SK-N-SH (cell line): ENCODE data around the gene DGKD. TPM values are rescaled to one million over a fixed set of nuclear protein-coding genes. Genes with fewer than 3 reads are reported as not detected.

Experiments
- CTCF ChIA-PET: fragments of 300-600, 350-600 bp; formaldehyde crosslinking; extraction: SDS; loops from one replicate; lab custom pipeline; 2021; lab: Yijun Ruan, JAX
- POLR2A ChIA-PET: fragments of 350-600 bp; sonication (Branson Sonifier 250); formaldehyde crosslinking; extraction: SDS; loops from one replicate; lab custom pipeline; 2020; ENCODE audit warnings: antibody characterized with exemption, inconsistent platforms; lab: Yijun Ruan, JAX
- DNase-seq: peaks from one replicate; pipeline ENCODE4 v3.0.0; 2012
- H2AFZ ChIP-seq: fragments of 200-600 bp; sonication (generic); 2 replicates; pipeline ENCODE4 v1.8.1; 2016; ENCODE audit warnings: antibody characterized with exemption, mild to moderate bottlenecking, low read depth
- H3F3A ChIP-seq: fragments of 200-600 bp; sonication (generic); replicated peaks from 2 replicates; pipeline ENCODE3; 2016; ENCODE audit warnings: antibody characterized with exemption, mild to moderate bottlenecking; ENCODE audit not compliant: insufficient read depth
- H3K27ac ChIP-seq, 2 experiments: fragments of 200-500 bp in 1 of 2; fragments of 200-600 bp in 1 of 2; sonication (Bioruptor generic) in 1 of 2; sonication (generic), shearing (Covaris generic) in 1 of 2; 2 replicates each; pipeline versions ENCODE4 v1.5.1 to v1.6.1; 2014 to 2016; ENCODE audit warnings: low read depth in 2 of 2, inconsistent platforms in 1 of 2, low read length in 1 of 2, mild to moderate bottlenecking in 1 of 2, mixed read lengths in 1 of 2
- H3K27me3 ChIP-seq: fragments of 200-600 bp; sonication (generic), shearing (Covaris generic); 2 replicates; pipeline ENCODE4 v1.6.1; 2016; ENCODE audit warnings: mixed run types; ENCODE audit not compliant: insufficient read depth
- H3K36me3 ChIP-seq, 2 experiments: fragments of 200-500 bp in 1 of 2; fragments of 200-600 bp in 1 of 2; sonication (Bioruptor generic) in 1 of 2; sonication (generic) in 1 of 2; replicated peaks in 1 of 2; 2 replicates each; pipeline versions ENCODE3 to v1.5.1; 2014 to 2016; ENCODE audit warnings: low read length in 1 of 2, mild to moderate bottlenecking in 1 of 2; ENCODE audit not compliant: insufficient read depth in 2 of 2, control insufficient read depth in 1 of 2
- H3K4me1 ChIP-seq, 2 experiments: fragments of 200-500 bp in 1 of 2; fragments of 200-600 bp in 1 of 2; sonication (Bioruptor generic) in 1 of 2; sonication (generic), shearing (Covaris generic) in 1 of 2; 2 replicates each; pipeline versions ENCODE4 v1.5.1 to v1.6.1; 2014 to 2016; ENCODE audit warnings: low read depth in 1 of 2, low read length in 1 of 2, mixed run types in 1 of 2; ENCODE audit not compliant: insufficient read depth in 2 of 2, control insufficient read depth in 1 of 2
- H3K4me2 ChIP-seq: fragments of 200-600 bp; sonication (generic), shearing (Covaris generic); 2 replicates; pipeline ENCODE4 v1.6.1; 2017; ENCODE audit warnings: mixed run types
- H3K4me3 ChIP-seq, 2 experiments: fragments of 200-500 bp in 1 of 2; fragments of 200-600 bp in 1 of 2; sonication (Bioruptor generic) in 1 of 2; sonication (generic), shearing (Covaris generic) in 1 of 2; 2 replicates each; pipeline versions ENCODE4 v1.5.1 to v1.8.1; 2014 to 2016; ENCODE audit warnings: low read depth in 2 of 2, inconsistent platforms in 1 of 2, low read length in 1 of 2, mild to moderate bottlenecking in 1 of 2, mixed read lengths in 1 of 2, moderate library complexity in 1 of 2
- H3K79me2 ChIP-seq: fragments of 200-600 bp; sonication (generic); 2 replicates; pipeline ENCODE4 v1.8.1; 2017; ENCODE audit warnings: mild to moderate bottlenecking; ENCODE audit not compliant: insufficient read depth
- H3K9ac ChIP-seq: fragments of 200-600 bp; sonication (generic); 2 replicates; pipeline ENCODE4 v1.6.1; 2017; ENCODE audit warnings: mixed run types
- H3K9me2 ChIP-seq: fragments of 200-600 bp; sonication (generic); 2 replicates; pipeline ENCODE4 v1.6.1; 2017; ENCODE audit warnings: mixed run types
- H3K9me3 ChIP-seq: fragments of 200-600 bp; sonication (generic); 2 replicates; pipeline ENCODE4 v1.6.1; 2017; ENCODE audit warnings: mixed run types, mild to moderate bottlenecking, moderate library complexity
- H4K20me1 ChIP-seq: fragments of 200-600 bp; sonication (generic); 2 replicates; pipeline ENCODE4 v1.6.1; 2017; ENCODE audit warnings: mild to moderate bottlenecking, mixed run types; ENCODE audit not compliant: insufficient read depth
- ELF1 ChIP-seq: IDR thresholded peaks from 2 replicates; pipeline ENCODE4 v1.4.0; 2012
- EP300 ChIP-seq, 2 experiments: IDR thresholded peaks; 2 replicates each; pipeline versions ENCODE4 v1.4.0 to v1.6.1; 2012; ENCODE audit warnings: borderline replicate concordance in 1 of 2, low read depth in 1 of 2, low read length in 1 of 2
- FOSL2 ChIP-seq: IDR thresholded peaks from 2 replicates; pipeline ENCODE4 v1.4.0; 2012; ENCODE audit warnings: low read depth, mild to moderate bottlenecking, moderate library complexity, borderline replicate concordance
- FOXJ3 ChIP-seq: sonication (generic); formaldehyde crosslinking; IDR thresholded peaks from 2 replicates; pipeline ENCODE4 v1.5.1; 2020; ENCODE audit warnings: mild to moderate bottlenecking, missing genetic modification reagents
- IRF3 ChIP-seq: fragments of 150-350 bp; IDR thresholded peaks from 2 replicates; pipeline ENCODE4 v1.6.1; 2016; ENCODE audit warnings: mild to moderate bottlenecking, low read depth, low read length
- MEF2A ChIP-seq: IDR thresholded peaks from 2 replicates; pipeline ENCODE4 v1.4.0; 2012; ENCODE audit warnings: low read depth, borderline replicate concordance
- NRF1 ChIP-seq: IDR thresholded peaks from 2 replicates; pipeline ENCODE4 v1.6.1; 2012; ENCODE audit warnings: low read depth, mild to moderate bottlenecking, low read length
- RAD21 ChIP-seq: IDR thresholded peaks from 2 replicates; pipeline ENCODE4 v1.6.1; 2012; ENCODE audit warnings: mild to moderate bottlenecking, low read length
- RCOR1 ChIP-seq: fragments of 150-350 bp; IDR thresholded peaks from 2 replicates; pipeline ENCODE4 v1.6.1; 2017; ENCODE audit warnings: antibody characterized with exemption, low read length
- RFX5 ChIP-seq: IDR thresholded peaks from 2 replicates; pipeline ENCODE4 v1.6.1; 2012; ENCODE audit warnings: mild to moderate bottlenecking, improper control_type of control experiment, low read length
- SMC3 ChIP-seq: IDR thresholded peaks from 2 replicates; pipeline ENCODE4 v1.6.1; 2012; ENCODE audit warnings: low read depth, low read length, improper control_type of control experiment
- USF1 ChIP-seq: IDR thresholded peaks from 2 replicates; pipeline ENCODE4 v1.4.0; 2012; ENCODE audit warnings: low read depth, borderline replicate concordance
- USF2 ChIP-seq: fragments of 150-350 bp; IDR thresholded peaks from 2 replicates; pipeline ENCODE4 v1.6.1; 2017; ENCODE audit warnings: antibody characterized with exemption, low read length, low read depth, borderline replicate concordance
- WGBS: methylation state at CpG from one replicate; pipeline ENCODE4 v1.1.6; 2017; ENCODE audit warnings: low lambda C conversion rate; 5-methylcytosine and 5-hydroxymethylcytosine counted together
- polyA plus RNA-seq, 3 experiments: library from polyadenylated mRNA; depleted of rRNA; stranded (reverse); fragments of >200 nt; gene quantifications; 2 replicates each; pipeline ENCODE4 v1.2.3, GENCODE V29; 2012
- TF ChIP-seq, protein P1 (sequence below): IDR thresholded peaks from 2 replicates; pipeline ENCODE4; 2012

The DGKD gene
- polyA plus RNA-seq, 1 of the 3 experiments (the other 2 are of a cell fraction) = 21.7 TPM

DNA sequence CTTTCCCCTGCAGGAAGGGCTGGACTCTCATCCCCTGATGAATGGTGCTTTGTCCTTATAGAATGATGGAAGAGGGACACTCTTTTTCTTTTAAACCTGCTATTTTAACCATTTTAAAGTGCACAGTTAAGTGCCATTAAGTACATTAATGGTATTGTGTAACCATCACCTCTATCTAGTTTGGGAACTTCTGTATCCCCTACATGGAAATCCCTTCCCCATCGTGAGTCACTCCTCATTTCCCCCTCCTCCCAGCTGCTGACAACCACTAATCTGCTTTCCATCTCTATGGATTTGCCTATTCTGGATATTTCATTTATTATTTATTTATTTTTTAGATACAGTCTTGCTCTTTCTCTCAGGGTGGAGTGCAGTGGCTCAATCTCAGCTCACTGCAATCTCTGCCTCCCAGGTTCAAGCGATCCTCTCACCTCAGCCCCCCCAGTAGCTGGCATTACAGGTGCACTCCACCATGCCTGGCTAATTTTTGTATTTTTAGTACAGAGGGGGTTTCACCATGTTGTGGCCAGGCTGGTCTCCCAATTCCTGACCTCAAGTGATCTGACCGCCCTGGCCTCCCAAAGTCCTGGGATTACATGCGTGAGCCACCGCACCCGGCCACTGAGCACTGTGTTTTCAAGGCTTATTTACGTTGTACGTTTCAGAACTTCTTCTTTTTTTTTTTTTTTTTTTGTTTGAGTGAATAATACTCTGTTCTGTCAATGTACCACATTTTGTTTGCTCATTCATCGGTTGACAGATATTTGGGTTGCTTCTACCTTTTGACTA, 15.8 kb downstream of the DGKD start (continued):
- TF ChIP-seq IRF3 (no peak), FOXJ3 (no peak), RFX5 (no peak), FOSL2 (no peak), NRF1 (no peak), SMC3 (no peak), RAD21 (no peak), RCOR1 (no peak), EP300 (IDR thresholded peaks at IDR 0.05; ENCODE audit: borderline replicate concordance in 1 of 2, low read depth in 1 of 2, low read length in 1 of 2) (no peak)
- TF ChIP-seq, protein P1, sequence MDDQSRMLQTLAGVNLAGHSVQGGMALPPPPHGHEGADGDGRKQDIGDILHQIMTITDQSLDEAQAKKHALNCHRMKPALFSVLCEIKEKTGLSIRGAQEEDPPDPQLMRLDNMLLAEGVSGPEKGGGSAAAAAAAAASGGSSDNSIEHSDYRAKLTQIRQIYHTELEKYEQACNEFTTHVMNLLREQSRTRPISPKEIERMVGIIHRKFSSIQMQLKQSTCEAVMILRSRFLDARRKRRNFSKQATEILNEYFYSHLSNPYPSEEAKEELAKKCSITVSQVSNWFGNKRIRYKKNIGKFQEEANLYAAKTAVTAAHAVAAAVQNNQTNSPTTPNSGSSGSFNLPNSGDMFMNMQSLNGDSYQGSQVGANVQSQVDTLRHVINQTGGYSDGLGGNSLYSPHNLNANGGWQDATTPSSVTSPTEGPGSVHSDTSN = no peak

- Histone ChIP-seq H3F3A (no peaks in the 10 kb centered on the region), H3K9me3 (no peaks in the 10 kb centered on the region), H3K36me3 (peaks cover 0 to 12% of the 10 kb centered on the region in 2 experiments), H3K27ac (no peak overlapping the region), H3K4me3 (no peak overlapping the region), H3K9me2 (no peaks in the 10 kb centered on the region), H3K4me2 (no peak overlapping the region), H4K20me1 (no peaks in the 10 kb centered on the region), H3K9ac (no peak overlapping the region)
- 92% methylated on average over 2 of the region's 2 CpGs for WGBS
- CTCF ChIA-PET = no interaction called here
- TF ChIP-seq RCOR1 (no peak), IRF3 (no peak), MEF2A (no peak), USF2 (no peak), USF1 (no peak), FOSL2 (no peak), FOXJ3 (no peak), ELF1 (no peak), EP300 (IDR thresholded peaks at IDR 0.05; ENCODE audit: borderline replicate concordance in 1 of 2, low read depth in 1 of 2, low read length in 1 of 2) (no peak)
- TF ChIP-seq, all 33 proteins: peak for 0
- no peak for DNase-seq
- Histone ChIP-seq H3K27me3 (no peaks in the 10 kb centered on the region), H2AFZ (no peak overlapping the region), H3K4me1 (no peaks in the 10 kb centered on the region; a peak in 1 of 4 replicates), H3K79me2 (peaks cover 34% of the 10 kb centered on the region)
- POLR2A ChIA-PET = interaction anchor here (1.3 kb wide), 1 partner anchor 16 kb away, joined by 3 read pairs; no protein-coding TSS in a partner anchor
Observed at GRCh38 chr2:233371641-233372040, 17.3 kb downstream of the DGKD start.
